Endothelial cell of umbilical vein (primary cell): ENCODE data around the gene H3-3A. TPM values are rescaled to one million over a fixed set of nuclear protein-coding genes. Genes with fewer than 3 reads are reported as not detected.

ENCODE experiments used
- BruUV-seq: library from RNA; stranded (reverse); fragments of 400-500 nt; replicated peaks from 2 replicates; lab custom pipeline; 2021; lab: Mats Ljungman, UMichigan
- CTCF ChIA-PET: fragments of 300-600, 350-600 bp; sonication (Branson Sonifier 250); formaldehyde crosslinking; loops from one replicate; lab custom pipeline; 2021; ENCODE audit warnings: antibody characterized with exemption, inconsistent platforms; lab: Charles Lee
- POLR2A ChIA-PET: fragments of 300-600, 350-600 bp; sonication (Branson Sonifier 250); formaldehyde crosslinking; loops from one replicate; lab custom pipeline; 2021; ENCODE audit warnings: antibody characterized with exemption, inconsistent platforms; lab: Charles Lee
- DNase-seq: peaks from one replicate; pipeline ENCODE4 v3.0.0-alpha.2; 2011; ENCODE audit warnings: low read depth, low spot score
- FAIRE-seq: peaks from 2 replicates; lab custom pipeline; 2011; peaks lifted over from hg19 to GRCh38; lab: Jason Lieb, UNC
- H2AFZ ChIP-seq: 2 replicates; pipeline ENCODE4 v1.6.0; 2012; ENCODE audit warnings: low read depth, low read length, control low read depth, inconsistent platforms
- H3K27ac ChIP-seq: 2 replicates; pipeline ENCODE4 v1.5.1; 2011; ENCODE audit warnings: low read depth, mild to moderate bottlenecking, control low read depth, low read length, moderate library complexity; ENCODE audit not compliant: insufficient read depth
- H3K27me3 ChIP-seq, 2 experiments: 2 replicates each; pipeline versions ENCODE4 v1.6.0 to v1.6.1; 2011; ENCODE audit warnings: low read length in 2 of 2, mixed read lengths in 1 of 2; ENCODE audit not compliant: control insufficient read depth in 2 of 2, insufficient read depth in 2 of 2
- H3K36me3 ChIP-seq, 2 experiments: 2 replicates in 1 of 2; 3 replicates in 1 of 2; pipeline ENCODE4 v1.5.1; 2011; ENCODE audit warnings: low read length in 2 of 2, mild to moderate bottlenecking in 1 of 2, moderate library complexity in 1 of 2; ENCODE audit not compliant: control insufficient read depth in 2 of 2, insufficient read depth in 2 of 2; ENCODE audit errors: extremely low read depth in 1 of 2
- H3K4me1 ChIP-seq: 3 replicates; pipeline ENCODE4 v1.5.1; 2011; ENCODE audit warnings: mild to moderate bottlenecking, low read length; ENCODE audit not compliant: control insufficient read depth, insufficient read depth; ENCODE audit errors: extremely low read depth
- H3K4me2 ChIP-seq: 2 replicates; pipeline ENCODE4 v1.6.1; 2011; ENCODE audit warnings: low read length, control low read depth, mixed read lengths; ENCODE audit not compliant: insufficient read depth
- H3K4me3 ChIP-seq, 3 experiments: fragments of 200-600 bp in 1 of 3; sonication (generic), shearing (Covaris generic) in 1 of 3; replicated peaks in 1 of 3; 2 replicates each; pipeline ENCODE4 v1.5.1; 2011 to 2016; ENCODE audit warnings: control low read depth in 3 of 3, low read length in 3 of 3, mild to moderate bottlenecking in 2 of 3, inconsistent platforms in 1 of 3, low read depth in 1 of 3, moderate library complexity in 1 of 3; ENCODE audit not compliant: insufficient read depth in 1 of 3
- H3K79me2 ChIP-seq: 2 replicates; pipeline ENCODE4 v1.6.0; 2012; ENCODE audit warnings: low read length, inconsistent platforms; ENCODE audit not compliant: control insufficient read depth, insufficient read depth
- H3K9ac ChIP-seq: replicated peaks from 2 replicates; pipeline ENCODE3; 2011; ENCODE audit warnings: low read length, control low read depth; ENCODE audit not compliant: insufficient read depth; ENCODE audit errors: extremely low read depth
- H3K9me1 ChIP-seq: replicated peaks from 3 replicates; pipeline ENCODE4 v1.6.0; 2011; ENCODE audit warnings: mild to moderate bottlenecking, low read length; ENCODE audit not compliant: control insufficient read depth, insufficient read depth; ENCODE audit errors: extremely low read depth
- H3K9me3 ChIP-seq: replicated peaks from 2 replicates; pipeline ENCODE4 v1.5.1; 2012; ENCODE audit warnings: low read length, inconsistent platforms; ENCODE audit not compliant: control insufficient read depth, insufficient read depth
- H4K20me1 ChIP-seq: replicated peaks from 2 replicates; pipeline ENCODE3; 2011; ENCODE audit warnings: mild to moderate bottlenecking, low read length; ENCODE audit not compliant: control insufficient read depth, insufficient read depth; ENCODE audit errors: extremely low read depth
- EZH2 ChIP-seq: IDR thresholded peaks from 2 replicates; pipeline ENCODE4 v1.6.1; 2012; ENCODE audit warnings: borderline replicate concordance, low read depth, mild to moderate bottlenecking, moderate library complexity, low read length, inconsistent platforms; ENCODE audit not compliant: severe bottlenecking
- FOS ChIP-seq: IDR thresholded peaks from 2 replicates; pipeline ENCODE4 v1.6.1; 2011; ENCODE audit warnings: mild to moderate bottlenecking, low read length, moderate library complexity, borderline replicate concordance; ENCODE audit not compliant: insufficient read depth
- GATA2 ChIP-seq: IDR thresholded peaks from 2 replicates; pipeline ENCODE4 v1.7.0; 2011; ENCODE audit warnings: low read depth, mild to moderate bottlenecking, moderate library complexity, mixed read lengths, low read length; ENCODE audit not compliant: insufficient read length, insufficient read depth
- JUN ChIP-seq: IDR thresholded peaks from 2 replicates; pipeline ENCODE4 v1.6.1; 2011; ENCODE audit warnings: borderline replicate concordance, low read depth; ENCODE audit not compliant: insufficient read length, insufficient read depth
- MYC ChIP-seq: IDR thresholded peaks from one replicate; pipeline ENCODE4 v1.6.1; 2011; ENCODE audit warnings: mild to moderate bottlenecking, low read depth, low read length
- POLR2A ChIP-seq: IDR thresholded peaks from 2 replicates; pipeline ENCODE4 v1.6.1; 2012; ENCODE audit warnings: low read depth, mild to moderate bottlenecking, control low read depth, low read length
- POLR2AphosphoS5 ChIP-seq: IDR thresholded peaks from 2 replicates; pipeline ENCODE4 v1.6.1; 2012; ENCODE audit warnings: low read depth, mild to moderate bottlenecking, control low read depth, low read length, moderate library complexity; ENCODE audit not compliant: insufficient read depth
- dilution Hi-C: fragments of 300-500 bp; cut with MboI; formaldehyde crosslinking; loops from one replicate; pipeline ENCODE4 v1.15.0; 2019; ENCODE audit warnings: low sequenced_read_pairs; ENCODE audit not compliant: extremely low pct_ligation_motif_present
- intact Hi-C: fragments of 100-400 bp; cut with micrococcal nuclease; formaldehyde crosslinking; loops from one replicate; pipeline ENCODE4 v1.10.0; 2022
- polyA plus RNA-seq, 4 experiments: library from polyadenylated mRNA; depleted of rRNA in 3 of 4; stranded (reverse) in 3 of 4; unstranded in 1 of 4; fragments of >200 nt; gene quantifications; 2 replicates each; pipeline versions ENCODE4 v1.2.1 to v1.2.3, GENCODE V29; 2011 to 2012; ENCODE audit warnings: missing spikeins in 1 of 4
- total RNA-seq: library from RNA; stranded (reverse); gene quantifications from 2 replicates; pipeline ENCODE4 v1.2.3, GENCODE V29; 2021
- TF ChIP-seq, protein P1 (sequence below): IDR thresholded peaks from 2 replicates; pipeline ENCODE4 v1.6.1; 2011; ENCODE audit not compliant: insufficient read depth, insufficient read length
- TF ChIP-seq, protein P2 (sequence below), 2 donors: IDR thresholded peaks; 1 replicate in 1 of 2; 2 replicates in 1 of 2; pipeline ENCODE4 v1.5.1; 2011; ENCODE audit warnings: low read length in 2 of 2, mild to moderate bottlenecking in 2 of 2, moderate library complexity in 2 of 2, control low read depth in 1 of 2, inconsistent platforms in 1 of 2, low read depth in 1 of 2; ENCODE audit not compliant: insufficient read depth in 1 of 2; ENCODE audit errors: extremely low read depth in 1 of 2

H3-3A gene
- total and polyA plus RNA-seq, 2 donors (not counting 3 experiments of a cell fraction or from before 2014, with no cell fraction given) = 426 to 477 TPM

GRCh38 chr1:226073184-226073950, 10.9 kb downstream of the H3-3A start:
- Histone ChIP-seq H3K4me3 (no peak overlapping the region), H3K79me2 (peaks cover 17% of the 10 kb centered on the region), H3K4me2 (no peak overlapping the region), H3K36me3 (peaks cover 9 to 23% of the 10 kb centered on the region in 2 experiments), H3K4me1 (no peaks in the 10 kb centered on the region), H4K20me1 (peaks cover 5% of the 10 kb centered on the region), H3K27ac (no peak overlapping the region), H3K9ac (no peak overlapping the region), H2AFZ (no peak overlapping the region), H3K9me3 (no peaks in the 10 kb centered on the region), H3K9me1 (no peaks in the 10 kb centered on the region), H3K27me3 (no peaks in the 10 kb centered on the region)
- FAIRE-seq (no peak), DNase-seq (no peak)
- TF ChIP-seq EZH2 (no peak), JUN (no peak), POLR2AphosphoS5 (no peak), FOS (no peak), MYC (no peak), POLR2A (no peak), GATA2 (no peak)
- TF ChIP-seq, protein P1, sequence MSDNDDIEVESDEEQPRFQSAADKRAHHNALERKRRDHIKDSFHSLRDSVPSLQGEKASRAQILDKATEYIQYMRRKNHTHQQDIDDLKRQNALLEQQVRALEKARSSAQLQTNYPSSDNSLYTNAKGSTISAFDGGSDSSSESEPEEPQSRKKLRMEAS = no peak
- TF ChIP-seq, protein P2, sequence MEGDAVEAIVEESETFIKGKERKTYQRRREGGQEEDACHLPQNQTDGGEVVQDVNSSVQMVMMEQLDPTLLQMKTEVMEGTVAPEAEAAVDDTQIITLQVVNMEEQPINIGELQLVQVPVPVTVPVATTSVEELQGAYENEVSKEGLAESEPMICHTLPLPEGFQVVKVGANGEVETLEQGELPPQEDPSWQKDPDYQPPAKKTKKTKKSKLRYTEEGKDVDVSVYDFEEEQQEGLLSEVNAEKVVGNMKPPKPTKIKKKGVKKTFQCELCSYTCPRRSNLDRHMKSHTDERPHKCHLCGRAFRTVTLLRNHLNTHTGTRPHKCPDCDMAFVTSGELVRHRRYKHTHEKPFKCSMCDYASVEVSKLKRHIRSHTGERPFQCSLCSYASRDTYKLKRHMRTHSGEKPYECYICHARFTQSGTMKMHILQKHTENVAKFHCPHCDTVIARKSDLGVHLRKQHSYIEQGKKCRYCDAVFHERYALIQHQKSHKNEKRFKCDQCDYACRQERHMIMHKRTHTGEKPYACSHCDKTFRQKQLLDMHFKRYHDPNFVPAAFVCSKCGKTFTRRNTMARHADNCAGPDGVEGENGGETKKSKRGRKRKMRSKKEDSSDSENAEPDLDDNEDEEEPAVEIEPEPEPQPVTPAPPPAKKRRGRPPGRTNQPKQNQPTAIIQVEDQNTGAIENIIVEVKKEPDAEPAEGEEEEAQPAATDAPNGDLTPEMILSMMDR (IDR thresholded peaks at IDR 0.05; ENCODE audit: extremely low read depth in 1 of 2, insufficient read depth in 1 of 2, low read depth in 1 of 2, low read length in 2 of 2) = no peak
- ChIA-PET CTCF (interaction anchor here (1.2 to 1.9 kb wide), 4 partner anchors 8 to 52 kb away, joined by 4 to 25 read pairs (median 4); partner anchors contain the start of gene H3-3A), POLR2A (no interaction called here)
- no TSS peak for BruUV-seq
- intact Hi-C loops (no loop called here), dilution Hi-C loops (no loop called here)
